ENCODE results near the gene CHD9NB. TPM values are rescaled to one million over a fixed set of nuclear protein-coding genes. Genes with fewer than 3 reads are reported as not detected.

CHD9NB gene
- polyA plus RNA-seq, 2 of the 4 experiments (the other 2 are of a cell fraction) = 2.0 to 2.8 TPM

DNA sequence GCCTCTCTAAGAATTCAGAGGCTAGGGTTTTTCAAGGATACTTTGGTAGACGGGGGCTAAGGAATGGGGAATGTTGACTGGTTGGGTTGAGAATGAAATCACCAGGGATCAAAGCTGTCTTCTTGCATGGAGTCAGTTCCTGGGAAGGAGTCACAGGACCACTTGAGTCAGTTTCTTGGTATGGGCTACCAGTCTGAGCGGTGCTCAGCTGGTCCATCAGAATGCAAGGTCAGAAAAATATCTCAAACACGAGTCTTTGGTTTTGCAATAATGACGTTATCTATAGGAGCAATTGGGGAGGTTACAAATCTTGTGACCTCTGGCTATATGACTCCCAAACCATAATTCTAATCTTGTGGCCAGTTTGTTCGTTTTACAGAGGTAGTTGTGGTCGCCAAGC, 18.4 kb downstream of the CHD9NB start (continued):
- TF ChIP-seq JUNB (IDR thresholded peaks at IDR 0.05) = no peak
- no peak for TF ChIP-seq MAZ (IDR thresholded peaks at IDR 0.05; ENCODE audit: borderline replicate concordance, low read depth, low read length)
- no peak for TF ChIP-seq EHF (CRISPR knock-in tag; IDR thresholded peaks at IDR 0.05)
- no peak for TF ChIP-seq TFCP2L1 (CRISPR knock-in tag; IDR thresholded peaks at IDR 0.05)
- no peak for TF ChIP-seq NFE2L2 (conservative IDR thresholded peaks at IDR 0.05; ENCODE audit: low read length)
- no peak for TF ChIP-seq POLR2AphosphoS2 (conservative IDR thresholded peaks at IDR 0.05; ENCODE audit: low read length)
- TF ChIP-seq BHLHE40 (IDR thresholded peaks at IDR 0.05; ENCODE audit: low read depth, low read length) = no peak
- TF ChIP-seq EHMT2 (IDR thresholded peaks at IDR 0.05; ENCODE audit: low read depth) = no peak

DNA sequence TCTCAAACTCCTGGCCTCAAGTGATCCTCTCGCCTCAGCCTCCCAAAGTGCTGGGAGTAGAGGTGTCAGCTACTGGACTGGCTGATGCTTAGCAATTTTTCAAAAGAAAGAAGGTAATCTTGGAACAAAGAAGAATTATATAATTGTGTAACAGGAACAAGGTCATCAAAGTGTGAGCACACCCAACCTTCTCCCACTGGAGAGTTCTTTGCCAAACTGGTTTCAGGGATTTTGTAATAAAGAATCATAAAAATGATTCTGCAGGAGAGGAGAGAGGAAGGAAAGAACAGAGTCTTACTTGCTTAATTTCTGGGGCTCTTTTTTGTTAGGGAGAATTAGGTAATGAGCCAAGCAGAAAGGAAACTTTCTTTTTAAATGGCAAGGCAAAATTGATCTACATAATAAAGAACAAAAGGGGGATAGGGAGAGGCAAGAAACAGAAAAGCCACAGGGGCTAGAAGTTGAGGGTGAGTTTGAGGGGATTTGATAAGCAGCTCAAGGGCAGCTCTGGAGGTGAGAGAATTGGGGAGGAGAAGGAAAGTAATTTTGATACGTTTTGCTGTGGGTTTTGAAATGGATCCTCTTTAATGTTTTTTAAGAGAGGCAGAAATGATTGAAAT, 21.3 kb downstream of the CHD9NB start:
- WGBS (ENCODE audit: missing lambda C conversion rate) = 29% methylated on average over 2 of the region's 2 CpGs
- H3K27ac ChIP-seq = no peak overlapping the region
- ATAC-seq (no peak), FAIRE-seq (no peak), DNase-seq (ENCODE audit: low read depth in 1 of 2, low spot score in 1 of 2) (no peak)
- ChIA-PET POLR2A (no interaction called here), CTCF (interaction anchor here (4.1 kb wide), 1 partner anchor 9 kb away, joined by 23 read pairs; no protein-coding TSS in a partner anchor)
- H3K4me3 ChIP-seq = no peak overlapping the region
- peaks cover 11% of the 10 kb centered on the region; the same call in 2 of the 3 replicates for H3K9me3 ChIP-seq
- H3K4me1 ChIP-seq = no peaks in the 10 kb centered on the region
- TF ChIP-seq NPAS2 (CRISPR knock-in tag; IDR thresholded peaks at IDR 0.05; ENCODE audit: borderline replicate concordance) = no peak
- TF ChIP-seq KDM1A (IDR thresholded peaks at IDR 0.05; ENCODE audit: low read depth) = no peak
- TF ChIP-seq, protein P1, sequence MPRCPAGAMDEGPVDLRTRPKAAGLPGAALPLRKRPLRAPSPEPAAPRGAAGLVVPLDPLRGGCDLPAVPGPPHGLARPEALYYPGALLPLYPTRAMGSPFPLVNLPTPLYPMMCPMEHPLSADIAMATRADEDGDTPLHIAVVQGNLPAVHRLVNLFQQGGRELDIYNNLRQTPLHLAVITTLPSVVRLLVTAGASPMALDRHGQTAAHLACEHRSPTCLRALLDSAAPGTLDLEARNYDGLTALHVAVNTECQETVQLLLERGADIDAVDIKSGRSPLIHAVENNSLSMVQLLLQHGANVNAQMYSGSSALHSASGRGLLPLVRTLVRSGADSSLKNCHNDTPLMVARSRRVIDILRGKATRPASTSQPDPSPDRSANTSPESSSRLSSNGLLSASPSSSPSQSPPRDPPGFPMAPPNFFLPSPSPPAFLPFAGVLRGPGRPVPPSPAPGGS (IDR thresholded peaks at IDR 0.05) = no peak
- TF ChIP-seq CBX8 (IDR thresholded peaks at IDR 0.05) = no peak
- TF ChIP-seq ZFP36 (IDR thresholded peaks at IDR 0.05; ENCODE audit: borderline replicate concordance, partially characterized antibody) = no peak
- no peak for TF ChIP-seq ZC3H11A (IDR thresholded peaks at IDR 0.05)
- TF ChIP-seq POLR2AphosphoS2 (conservative IDR thresholded peaks at IDR 0.05; ENCODE audit: low read length) = no peak
- TF ChIP-seq RCOR1 (IDR thresholded peaks at IDR 0.05; ENCODE audit: low read depth, low read length) = no peak
- no peak for TF ChIP-seq JUNB (IDR thresholded peaks at IDR 0.05)
- TF ChIP-seq ZNF302 (CRISPR knock-in tag; IDR thresholded peaks at IDR 0.05) = no peak
- no peak for TF ChIP-seq FOSL2 (IDR thresholded peaks at IDR 0.05)
- TF ChIP-seq FOSL2 (CRISPR knock-in tag; IDR thresholded peaks at IDR 0.05) = no peak
- TF ChIP-seq, protein P2, sequence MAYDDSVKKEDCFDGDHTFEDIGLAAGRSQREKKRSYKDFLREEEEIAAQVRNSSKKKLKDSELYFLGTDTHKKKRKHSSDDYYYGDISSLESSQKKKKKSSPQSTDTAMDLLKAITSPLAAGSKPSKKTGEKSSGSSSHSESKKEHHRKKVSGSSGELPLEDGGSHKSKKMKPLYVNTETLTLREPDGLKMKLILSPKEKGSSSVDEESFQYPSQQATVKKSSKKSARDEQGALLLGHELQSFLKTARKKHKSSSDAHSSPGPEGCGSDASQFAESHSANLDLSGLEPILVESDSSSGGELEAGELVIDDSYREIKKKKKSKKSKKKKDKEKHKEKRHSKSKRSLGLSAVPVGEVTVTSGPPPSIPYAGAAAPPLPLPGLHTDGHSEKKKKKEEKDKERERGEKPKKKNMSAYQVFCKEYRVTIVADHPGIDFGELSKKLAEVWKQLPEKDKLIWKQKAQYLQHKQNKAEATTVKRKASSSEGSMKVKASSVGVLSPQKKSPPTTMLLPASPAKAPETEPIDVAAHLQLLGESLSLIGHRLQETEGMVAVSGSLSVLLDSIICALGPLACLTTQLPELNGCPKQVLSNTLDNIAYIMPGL (CRISPR knock-in tag; IDR thresholded peaks at IDR 0.05; ENCODE audit: borderline replicate concordance) = no peak
- TF ChIP-seq, protein P3, sequence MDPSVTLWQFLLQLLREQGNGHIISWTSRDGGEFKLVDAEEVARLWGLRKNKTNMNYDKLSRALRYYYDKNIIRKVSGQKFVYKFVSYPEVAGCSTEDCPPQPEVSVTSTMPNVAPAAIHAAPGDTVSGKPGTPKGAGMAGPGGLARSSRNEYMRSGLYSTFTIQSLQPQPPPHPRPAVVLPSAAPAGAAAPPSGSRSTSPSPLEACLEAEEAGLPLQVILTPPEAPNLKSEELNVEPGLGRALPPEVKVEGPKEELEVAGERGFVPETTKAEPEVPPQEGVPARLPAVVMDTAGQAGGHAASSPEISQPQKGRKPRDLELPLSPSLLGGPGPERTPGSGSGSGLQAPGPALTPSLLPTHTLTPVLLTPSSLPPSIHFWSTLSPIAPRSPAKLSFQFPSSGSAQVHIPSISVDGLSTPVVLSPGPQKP (IDR thresholded peaks at IDR 0.05; ENCODE audit: low read depth, low read length) = no peak
- no peak overlapping the region for H3K4me2 ChIP-seq

DNA sequence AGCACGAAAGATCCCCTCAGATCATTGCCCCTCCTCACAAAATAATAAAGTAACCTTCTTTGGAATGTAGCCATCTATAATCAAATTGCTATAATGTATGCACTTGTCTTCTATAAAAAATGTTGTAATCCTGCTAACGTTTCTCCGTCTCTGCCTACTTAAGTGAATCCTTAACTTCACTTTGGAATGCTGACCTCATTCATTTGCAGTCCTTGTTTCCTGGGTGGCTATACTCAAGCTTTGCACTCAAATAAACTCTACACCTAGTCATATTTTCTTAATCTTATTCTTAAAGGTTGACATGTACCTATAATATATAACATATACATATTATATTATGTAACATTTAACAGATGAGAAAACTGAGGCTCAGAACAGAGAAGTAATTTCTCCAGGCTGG, 22.7 kb downstream of the CHD9NB start:
- TF ChIP-seq TFCP2L1 (CRISPR knock-in tag; IDR thresholded peaks at IDR 0.05) (no peak), JUNB (IDR thresholded peaks at IDR 0.05) (no peak), ZC3H11A (IDR thresholded peaks at IDR 0.05) (no peak), KDM5A (IDR thresholded peaks at IDR 0.05) (no peak), TP53 (CRISPR knock-in tag; IDR thresholded peaks at IDR 0.05) (no peak), ESRRA (IDR thresholded peaks at IDR 0.05; ENCODE audit: borderline replicate concordance, low read length) (no peak), EP300 (IDR thresholded peaks at IDR 0.05) (no peak), SMC3 (IDR thresholded peaks at IDR 0.05) (no peak), RFX5 (IDR thresholded peaks at IDR 0.05) (no peak), NPAS2 (CRISPR knock-in tag; IDR thresholded peaks at IDR 0.05; ENCODE audit: borderline replicate concordance) (no peak)
- TF ChIP-seq, protein P4, sequence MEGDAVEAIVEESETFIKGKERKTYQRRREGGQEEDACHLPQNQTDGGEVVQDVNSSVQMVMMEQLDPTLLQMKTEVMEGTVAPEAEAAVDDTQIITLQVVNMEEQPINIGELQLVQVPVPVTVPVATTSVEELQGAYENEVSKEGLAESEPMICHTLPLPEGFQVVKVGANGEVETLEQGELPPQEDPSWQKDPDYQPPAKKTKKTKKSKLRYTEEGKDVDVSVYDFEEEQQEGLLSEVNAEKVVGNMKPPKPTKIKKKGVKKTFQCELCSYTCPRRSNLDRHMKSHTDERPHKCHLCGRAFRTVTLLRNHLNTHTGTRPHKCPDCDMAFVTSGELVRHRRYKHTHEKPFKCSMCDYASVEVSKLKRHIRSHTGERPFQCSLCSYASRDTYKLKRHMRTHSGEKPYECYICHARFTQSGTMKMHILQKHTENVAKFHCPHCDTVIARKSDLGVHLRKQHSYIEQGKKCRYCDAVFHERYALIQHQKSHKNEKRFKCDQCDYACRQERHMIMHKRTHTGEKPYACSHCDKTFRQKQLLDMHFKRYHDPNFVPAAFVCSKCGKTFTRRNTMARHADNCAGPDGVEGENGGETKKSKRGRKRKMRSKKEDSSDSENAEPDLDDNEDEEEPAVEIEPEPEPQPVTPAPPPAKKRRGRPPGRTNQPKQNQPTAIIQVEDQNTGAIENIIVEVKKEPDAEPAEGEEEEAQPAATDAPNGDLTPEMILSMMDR (IDR thresholded peaks at IDR 0.05) = no peak
- TF ChIP-seq, protein P5, sequence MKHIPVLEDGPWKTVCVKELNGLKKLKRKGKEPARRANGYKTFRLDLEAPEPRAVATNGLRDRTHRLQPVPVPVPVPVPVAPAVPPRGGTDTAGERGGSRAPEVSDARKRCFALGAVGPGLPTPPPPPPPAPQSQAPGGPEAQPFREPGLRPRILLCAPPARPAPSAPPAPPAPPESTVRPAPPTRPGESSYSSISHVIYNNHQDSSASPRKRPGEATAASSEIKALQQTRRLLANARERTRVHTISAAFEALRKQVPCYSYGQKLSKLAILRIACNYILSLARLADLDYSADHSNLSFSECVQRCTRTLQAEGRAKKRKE (CRISPR knock-in tag; IDR thresholded peaks at IDR 0.05; ENCODE audit: low read depth) = no peak
- peaks cover 11% of the 10 kb centered on the region; the same call in 2 of the 3 replicates for H3K9me3 ChIP-seq
- no peak overlapping the region for H3K4me3 ChIP-seq
- CTCF ChIA-PET = interaction anchor here (4.1 kb wide), 1 partner anchor 8 kb away, joined by 23 read pairs; no protein-coding TSS in a partner anchor
- ATAC-seq = no peak
- no peaks in the 10 kb centered on the region for H3K4me1 ChIP-seq
- no peak overlapping the region for H3K4me2 ChIP-seq
- POLR2A ChIA-PET = no interaction called here
- no peak overlapping the region for H3K27ac ChIP-seq
- no peak for FAIRE-seq
- 63% methylated on average over 3 of the region's 3 CpGs for WGBS (ENCODE audit: missing lambda C conversion rate)
- no peak for DNase-seq (ENCODE audit: low read depth in 1 of 2, low spot score in 1 of 2)
